Ammon's horn (tissue), 1 donor: Measurements from ENCODE around the gene MKNK2.

ENCODE experiments used
- DNase-seq: peaks from one replicate; pipeline ENCODE4 v3.0.0-alpha.2; 2016; ENCODE audit warnings: low spot score

The MKNK2 gene

DNA sequence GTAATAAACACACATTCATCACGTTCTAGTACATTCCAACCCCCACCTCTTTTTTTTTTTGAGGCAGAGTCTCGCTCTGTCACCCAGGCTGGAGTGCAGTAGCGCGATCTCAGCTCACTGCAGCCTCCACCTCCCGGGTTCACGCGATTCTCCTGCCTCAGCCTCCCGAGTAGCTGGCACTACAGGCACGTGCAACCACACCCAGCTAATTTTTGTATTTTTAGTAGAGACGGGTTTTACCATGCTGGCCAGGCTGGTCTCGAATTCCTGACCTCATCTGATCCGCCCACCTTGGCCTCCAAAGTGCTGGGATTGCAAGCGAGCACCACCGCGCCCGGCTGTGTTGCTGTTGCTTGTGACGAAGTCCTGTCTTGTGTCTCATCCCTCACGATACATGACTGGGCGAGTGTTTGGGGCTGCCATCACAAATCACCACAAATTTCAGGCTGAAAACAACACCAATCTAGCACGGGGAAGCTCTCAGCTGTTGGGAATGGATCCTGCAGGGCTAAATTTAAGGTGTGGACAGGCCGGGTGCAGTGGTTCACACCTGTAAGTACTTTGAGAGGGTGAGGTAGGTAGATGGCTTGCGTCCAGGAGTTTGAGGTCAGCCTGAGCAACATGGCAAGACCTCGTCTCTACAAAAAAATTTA is 29.4 kb upstream of the MKNK2 start:
- no peak for DNase-seq

DNA sequence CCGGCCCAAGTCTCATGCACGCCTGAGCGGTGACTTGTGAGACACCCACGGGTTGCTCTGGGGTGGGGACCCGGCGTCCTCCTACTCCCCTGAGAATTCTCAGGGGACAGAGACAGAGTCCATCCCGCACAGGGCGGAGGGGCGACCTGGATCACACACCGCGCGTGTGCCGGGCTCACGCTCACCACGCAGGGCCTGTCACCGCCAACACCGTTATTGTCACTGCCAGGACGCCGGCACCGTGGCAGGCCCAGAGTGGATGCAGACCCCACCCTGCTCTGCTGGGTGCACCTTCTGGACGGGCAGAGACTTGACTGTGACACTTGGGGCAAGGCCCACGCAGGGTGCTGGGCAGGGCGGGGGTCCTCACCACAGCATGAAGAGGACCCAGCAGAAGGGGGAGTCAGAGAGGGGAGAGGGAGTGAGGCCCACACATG is 28.8 kb upstream of the MKNK2 start:
- no peak for DNase-seq

DNA sequence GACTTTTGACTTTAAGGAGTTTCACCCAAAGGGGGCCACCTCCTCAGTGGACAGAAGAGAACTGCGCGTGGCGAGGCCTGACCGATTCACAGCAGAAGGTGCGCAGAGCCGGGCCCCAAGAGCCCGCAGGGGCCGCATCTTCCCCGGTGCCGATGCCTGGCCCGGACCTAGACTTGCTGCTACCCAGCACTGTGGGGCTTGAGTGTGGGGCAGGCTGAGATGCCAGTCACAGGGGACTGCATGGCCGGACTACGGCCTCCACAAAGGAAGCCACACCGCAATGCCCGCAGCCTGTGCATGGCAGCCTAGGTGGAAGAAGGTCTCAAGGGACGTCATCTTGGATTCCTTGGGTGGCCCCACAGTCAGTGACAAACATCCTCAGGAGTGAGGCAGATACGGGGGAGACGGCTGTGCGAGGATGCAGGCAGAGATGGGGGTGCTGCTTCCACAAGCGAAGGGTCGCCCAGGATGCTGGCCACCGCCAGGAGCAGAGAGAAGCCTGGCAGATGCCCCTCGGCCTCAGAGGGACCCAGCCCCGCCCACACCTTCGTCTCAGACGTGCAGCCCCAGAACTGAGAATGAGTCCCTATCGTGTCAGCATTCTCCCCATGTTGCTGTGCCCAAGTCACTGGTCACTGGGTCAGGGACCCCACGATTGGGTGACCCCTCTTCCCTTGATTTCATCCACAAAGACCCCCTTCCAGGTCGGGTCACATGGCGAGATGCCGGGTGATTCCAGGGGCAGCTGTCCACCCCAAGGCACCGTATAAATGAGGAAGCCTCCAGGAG is 28.2 kb upstream of the MKNK2 start:
- no peak for DNase-seq

DNA sequence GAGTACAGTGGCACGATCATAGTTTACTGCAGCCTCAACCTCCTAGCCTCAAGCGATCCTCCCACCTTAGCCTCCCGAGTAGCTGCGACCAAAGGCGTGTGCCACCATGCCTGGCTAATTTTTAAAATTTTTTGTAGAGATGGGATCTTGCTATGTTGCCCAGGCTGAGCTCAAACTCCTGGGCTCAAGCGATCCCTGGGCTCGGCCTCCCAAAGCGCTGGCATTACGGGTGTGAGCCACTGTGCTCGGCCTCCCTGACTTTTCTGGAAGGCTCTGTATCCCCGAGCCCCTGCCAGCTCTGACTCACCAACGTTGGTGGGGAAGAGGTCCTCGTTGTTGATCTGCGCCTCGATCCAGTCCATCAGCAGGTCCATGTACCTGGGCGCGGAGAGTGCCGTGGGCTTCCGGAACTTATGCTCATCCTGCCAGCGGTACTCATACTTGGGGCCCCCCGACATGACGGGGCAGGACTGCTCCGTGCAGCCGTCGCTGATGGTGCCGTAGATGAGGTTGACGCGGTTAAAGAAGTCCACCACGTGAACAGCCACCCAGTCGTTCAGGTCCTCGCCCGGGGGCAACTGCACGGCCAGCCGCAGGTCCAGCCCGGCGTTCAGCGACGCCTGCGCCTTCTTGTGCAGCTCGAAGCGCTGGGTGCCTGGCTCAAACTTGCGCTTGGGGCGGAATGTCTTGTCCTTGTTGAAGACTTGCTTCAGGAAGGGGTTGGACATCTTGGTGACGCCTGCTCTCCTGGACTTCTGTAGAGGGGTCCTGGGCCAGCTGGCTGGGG is 27.0 kb upstream of the MKNK2 start:
- no peak for DNase-seq

DNA sequence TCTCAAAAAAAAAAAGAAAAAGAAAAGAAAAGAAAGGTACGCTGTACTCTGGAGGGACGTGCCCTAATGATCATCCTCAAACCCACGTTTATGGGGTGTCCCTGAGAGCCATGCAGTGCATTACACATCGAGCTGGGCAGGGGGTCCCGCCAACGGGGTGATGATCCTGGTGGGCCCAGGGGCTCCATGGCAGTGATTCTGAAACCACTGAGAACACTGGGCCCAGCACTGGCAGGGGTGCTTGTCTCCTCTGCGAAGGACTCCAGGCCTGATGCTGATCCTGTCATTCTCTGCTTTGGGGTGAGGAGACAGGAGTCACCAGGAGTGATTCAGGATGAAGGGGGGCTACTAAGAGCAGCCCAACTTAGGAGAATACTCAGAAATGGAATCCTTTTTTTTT is 26.4 kb upstream of the MKNK2 start:
- DNase-seq, result no peak

DNA sequence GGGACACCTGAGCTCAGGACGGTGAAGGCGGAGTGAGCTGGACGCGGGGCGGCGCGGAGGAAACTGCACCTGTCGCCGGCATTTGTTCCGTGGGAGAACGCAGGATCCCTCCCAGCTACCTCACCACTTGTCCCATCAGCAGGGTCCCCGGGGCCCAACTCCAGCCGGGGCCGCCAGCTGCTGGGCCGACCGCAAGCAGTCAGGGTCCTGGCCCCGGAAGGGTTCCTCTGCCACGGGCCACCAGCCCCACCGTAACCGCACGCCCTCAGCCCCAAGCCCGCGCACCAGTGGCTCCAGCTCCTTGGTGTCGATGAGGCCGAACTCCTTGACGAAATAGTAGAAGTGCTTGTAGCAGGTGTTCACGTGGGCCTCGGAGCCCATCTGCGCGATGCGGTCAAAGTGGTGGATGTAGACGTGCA is 25.5 kb upstream of the MKNK2 start:
- DNase-seq, result no peak

DNA sequence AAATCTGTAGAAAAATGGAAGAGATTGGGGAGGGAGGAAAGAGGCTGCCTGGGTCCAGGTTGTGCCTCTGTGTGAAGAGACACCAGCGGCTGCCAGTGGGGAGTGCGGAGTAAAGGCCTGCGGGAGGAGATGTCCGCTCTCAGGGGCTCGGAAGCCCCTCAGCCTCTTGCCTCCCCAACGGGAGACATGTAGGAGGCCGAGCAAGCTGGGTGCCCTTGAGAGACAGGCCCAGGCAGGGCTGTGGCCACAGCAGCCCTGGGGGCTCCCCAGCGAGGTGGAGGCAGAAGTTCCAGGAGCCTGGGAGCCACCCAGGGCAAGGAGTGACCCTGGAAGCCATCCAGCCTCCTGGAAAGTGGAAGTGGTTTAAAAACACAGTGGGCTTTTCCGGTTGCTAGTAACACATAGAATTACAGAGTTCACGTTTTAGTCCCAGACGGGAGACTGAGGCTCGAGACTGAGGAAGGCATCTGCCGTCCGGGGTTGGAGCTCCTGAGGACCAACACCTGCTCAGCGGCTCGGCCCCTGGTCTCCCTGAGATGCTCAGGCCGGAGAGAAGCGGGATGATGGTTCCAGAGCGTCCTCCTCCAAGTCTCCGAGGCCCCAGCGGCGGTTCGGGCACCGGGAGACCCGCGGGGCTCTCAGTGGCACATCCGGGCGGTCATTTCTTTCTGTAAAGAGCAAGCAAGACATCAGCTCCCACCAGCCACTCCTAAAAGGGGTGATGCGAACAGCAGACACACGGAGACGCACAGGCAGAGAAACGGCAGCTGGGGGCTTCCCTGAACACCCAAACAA is 21.9 kb upstream of the MKNK2 start:
- no peak for DNase-seq

DNA sequence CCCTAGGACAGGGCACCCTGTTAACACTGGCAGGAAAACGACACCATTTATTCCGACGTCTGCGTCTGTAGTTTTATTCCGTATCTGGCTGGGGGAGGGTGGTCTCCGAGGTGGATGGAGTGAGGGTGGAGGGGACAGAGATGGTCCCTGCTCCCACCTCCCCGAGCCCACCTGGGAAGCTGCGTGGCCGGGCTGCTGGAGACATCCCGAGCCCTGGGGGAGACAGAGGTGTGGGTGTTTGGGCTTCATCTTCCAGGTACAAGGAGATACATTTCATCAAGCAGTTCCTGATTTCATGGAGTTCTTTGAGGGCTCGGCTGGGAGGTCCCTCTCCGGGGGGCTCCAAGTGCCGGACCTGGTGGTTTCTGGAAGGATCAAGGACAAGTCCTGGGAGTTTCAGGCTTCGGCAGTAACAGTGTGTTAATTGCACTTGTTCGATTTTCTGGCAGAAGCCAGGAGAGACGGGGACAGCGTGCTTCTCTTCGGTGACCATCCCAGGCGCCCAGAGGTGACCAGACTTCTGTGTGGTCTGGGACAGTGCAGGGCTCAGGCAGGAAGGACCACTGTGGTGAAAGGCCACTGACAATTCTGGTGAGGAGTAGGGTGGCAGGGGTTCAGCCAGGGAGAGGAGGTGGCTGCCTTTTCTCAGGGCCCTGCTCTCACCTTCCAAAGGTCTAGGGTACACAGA is 20.1 kb upstream of the MKNK2 start:
- DNase-seq, result no peak

DNA sequence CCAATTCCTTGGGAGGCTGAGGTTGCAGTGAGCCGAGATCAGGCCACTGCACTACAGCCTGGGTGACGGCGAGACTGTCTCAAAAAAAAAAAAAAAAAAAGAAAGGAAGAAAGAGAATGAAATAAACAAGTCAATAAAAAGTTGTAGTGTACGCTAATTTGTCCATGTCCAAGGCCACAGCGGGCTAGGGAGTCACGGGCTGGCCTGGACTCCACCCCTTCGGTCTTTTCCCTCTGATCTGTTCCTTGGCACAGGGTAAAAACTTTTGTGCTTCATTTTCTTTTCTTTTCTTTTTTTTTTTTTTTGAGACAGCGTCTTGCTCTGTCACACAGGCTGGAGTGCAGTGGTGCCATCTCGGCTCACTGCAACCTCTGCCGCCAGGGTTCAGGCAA is 19.4 kb upstream of the MKNK2 start:
- DNase-seq, result no peak

DNA sequence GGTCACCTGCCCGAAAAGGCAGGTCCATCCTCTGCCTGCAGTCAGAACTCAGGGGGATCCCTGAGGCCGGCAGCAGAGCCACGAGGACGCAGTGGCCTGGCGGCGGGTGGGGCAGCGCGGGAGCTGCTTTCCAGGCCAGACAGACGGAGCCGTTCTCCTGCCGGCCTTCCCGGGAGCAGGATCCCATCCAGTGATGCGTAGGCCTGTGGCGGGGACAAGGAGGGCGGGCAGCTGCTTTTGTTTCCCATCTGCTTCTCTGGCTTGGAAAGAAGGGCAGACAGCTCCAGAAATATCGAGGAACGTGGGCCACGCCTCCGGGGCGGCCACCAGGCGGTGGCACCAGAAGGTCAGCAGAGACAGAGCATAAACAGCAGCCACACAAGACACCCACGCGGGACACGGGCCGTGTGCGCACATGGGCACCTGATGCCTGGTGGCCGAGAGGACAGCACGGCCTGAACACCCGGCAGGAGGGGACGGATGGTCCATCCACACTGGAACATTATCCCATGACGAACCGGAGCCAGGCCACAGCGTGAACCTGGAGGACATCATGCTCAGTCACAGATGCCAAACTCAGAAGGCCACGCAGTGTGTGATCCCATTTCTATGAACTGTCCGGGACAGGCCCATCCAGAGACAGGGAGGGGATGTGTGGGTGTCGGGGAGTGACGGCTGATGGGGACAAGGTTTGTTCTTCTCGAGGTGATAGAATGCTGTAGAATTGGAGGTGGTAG is 13.9 kb upstream of the MKNK2 start:
- DNase-seq, result peak; percentile 66

DNA sequence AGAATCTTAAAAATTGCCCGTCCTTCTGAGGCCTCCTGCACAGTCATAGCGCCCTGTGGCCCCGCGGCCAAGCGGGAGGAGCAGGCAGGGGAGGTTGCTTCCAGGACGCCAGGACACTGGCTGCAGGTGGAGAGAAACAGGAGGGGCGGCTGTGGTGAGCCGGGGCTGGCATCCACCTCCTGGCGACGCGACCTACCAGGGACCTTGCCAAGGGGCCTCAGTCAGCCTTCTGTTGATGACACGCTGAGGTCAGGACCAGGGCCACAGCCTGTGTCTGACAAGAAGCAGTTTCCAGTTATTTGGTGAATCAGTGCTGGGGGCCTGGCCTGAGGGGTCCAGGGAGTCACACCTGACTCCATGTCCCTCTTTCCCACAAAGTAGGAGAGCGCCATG is 13.3 kb upstream of the MKNK2 start:
- DNase-seq, result no peak

DNA sequence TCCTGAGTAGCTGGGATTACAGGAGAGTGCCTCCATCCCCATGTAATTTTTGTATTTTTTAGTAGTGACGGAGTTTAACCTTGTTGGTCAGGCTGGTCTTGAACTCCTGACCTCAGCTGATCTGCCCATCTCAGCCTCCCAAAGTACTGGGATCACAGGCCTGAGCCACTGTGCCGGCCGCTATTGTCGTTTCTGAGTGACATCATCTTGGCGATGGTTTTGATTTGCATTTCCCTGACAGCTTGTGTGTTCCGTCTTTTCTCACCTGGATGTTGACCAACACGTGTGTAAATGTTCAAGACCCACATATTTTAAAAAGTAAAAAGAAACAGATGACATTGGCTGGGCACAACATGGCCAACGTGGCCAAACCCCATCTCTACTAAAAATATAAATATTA is 12.8 kb upstream of the MKNK2 start:
- no peak for DNase-seq

DNA sequence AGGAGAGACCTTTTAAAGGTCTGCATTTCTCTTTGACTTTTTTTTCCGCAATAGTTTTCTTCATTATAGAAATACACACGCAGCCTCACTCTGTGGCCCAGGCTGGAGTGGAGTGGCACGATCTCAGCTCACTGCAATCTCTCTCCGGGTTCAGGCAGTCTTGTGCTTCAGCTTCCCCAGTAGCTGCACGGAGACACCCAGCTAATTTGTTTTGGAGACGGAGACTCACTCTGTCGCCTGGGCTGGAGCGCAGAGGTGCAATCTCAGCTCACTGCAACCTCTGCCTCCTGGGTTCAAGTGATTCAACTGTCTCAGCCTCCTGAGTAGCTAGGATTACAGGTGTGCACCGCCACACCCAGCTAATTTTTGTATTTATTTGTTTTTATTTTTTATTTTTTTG is 11.7 kb upstream of the MKNK2 start:
- DNase-seq, result no peak

DNA sequence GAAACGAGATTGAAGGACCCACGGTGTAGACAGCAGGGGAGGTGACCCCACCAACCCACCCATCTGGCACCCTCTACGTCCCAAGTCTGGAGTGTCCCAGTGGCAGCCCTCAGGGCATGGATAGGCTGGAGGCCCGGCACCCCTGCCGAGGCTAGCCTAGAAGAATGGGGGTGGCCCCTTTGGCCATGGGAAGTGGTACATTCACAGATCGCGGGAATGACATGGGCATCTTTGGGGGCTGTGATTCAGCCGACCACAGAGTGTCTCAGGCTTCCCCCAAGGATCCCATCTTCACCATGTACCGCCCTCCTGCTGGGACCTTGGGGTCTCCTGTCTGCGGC is 11.3 kb upstream of the MKNK2 start:
- DNase-seq, result no peak

DNA sequence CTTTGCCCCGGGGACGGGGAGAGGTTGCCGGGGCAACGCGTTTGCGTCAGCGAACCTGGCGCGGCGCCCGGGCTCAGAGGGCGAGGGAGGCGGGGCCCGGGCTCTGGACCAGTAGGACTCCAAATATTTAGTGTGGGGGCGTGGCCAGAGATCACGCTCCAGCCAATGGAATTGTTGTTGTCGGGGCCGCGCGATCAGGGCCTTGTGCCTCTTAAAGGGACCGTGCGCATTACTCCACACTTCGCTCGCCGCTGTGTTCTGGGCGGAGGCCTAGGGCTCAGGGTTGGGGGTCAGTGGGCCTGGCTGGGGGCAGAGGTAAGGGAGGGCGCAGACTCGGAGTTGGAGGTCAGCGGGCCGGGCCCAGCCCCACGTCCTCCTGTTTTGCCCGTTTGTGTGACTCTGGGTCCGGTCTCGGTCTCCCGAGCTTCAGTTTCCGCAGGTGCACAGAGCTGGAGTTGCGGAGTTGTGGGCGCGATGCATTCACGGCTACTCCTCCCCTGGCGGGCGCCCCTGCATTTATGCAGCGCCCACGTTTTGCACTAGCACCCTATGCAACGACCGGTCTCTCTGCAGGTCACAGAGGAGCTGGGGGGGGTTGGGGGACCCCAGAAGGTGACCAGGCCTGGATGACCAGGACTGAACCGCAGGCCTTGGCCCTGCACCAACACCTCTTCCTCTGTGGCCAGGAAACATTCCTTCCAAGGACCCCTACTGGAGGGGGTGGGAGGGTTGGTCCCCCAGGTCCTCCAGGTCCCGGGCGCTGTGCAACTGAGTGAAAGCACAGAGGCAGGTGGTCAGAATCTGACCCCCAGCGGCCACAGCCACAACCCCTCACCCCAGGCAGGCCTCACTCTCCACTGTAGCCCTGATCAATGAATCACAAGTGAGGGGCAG is 10.7 kb upstream of the MKNK2 start:
- DNase-seq, result peak; percentile 99

DNA sequence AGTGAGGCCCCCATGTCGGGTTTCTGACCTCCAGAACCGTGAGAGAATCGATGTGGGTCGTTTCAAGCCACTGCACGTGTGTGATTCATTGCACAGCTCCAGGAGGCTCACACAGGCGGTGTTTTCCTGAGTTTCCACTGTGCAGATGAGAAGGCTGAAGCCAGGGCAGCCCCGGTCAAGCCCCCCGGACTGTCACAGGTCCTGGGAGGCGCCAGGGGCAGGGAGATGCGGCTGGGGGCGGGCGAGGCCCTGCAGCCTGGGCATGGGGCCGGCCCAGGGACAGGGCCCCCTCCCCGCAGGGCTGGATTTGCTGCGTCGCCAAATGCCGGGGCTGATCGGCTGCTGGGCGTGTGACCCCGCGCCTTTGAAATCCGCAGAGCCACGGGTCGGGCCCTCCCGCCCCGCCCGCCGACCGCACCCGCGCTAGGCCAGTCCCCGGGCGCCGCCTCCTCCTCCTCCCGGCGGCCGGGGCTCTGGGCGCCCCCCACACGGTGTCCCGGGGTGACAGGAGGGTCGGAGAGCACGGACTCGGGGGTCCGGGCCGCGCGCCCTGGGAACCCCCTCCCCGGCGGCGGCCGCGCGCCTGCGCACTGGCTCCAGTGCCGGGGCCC is 9.9 kb upstream of the MKNK2 start:
- peak; percentile 64 for DNase-seq

DNA sequence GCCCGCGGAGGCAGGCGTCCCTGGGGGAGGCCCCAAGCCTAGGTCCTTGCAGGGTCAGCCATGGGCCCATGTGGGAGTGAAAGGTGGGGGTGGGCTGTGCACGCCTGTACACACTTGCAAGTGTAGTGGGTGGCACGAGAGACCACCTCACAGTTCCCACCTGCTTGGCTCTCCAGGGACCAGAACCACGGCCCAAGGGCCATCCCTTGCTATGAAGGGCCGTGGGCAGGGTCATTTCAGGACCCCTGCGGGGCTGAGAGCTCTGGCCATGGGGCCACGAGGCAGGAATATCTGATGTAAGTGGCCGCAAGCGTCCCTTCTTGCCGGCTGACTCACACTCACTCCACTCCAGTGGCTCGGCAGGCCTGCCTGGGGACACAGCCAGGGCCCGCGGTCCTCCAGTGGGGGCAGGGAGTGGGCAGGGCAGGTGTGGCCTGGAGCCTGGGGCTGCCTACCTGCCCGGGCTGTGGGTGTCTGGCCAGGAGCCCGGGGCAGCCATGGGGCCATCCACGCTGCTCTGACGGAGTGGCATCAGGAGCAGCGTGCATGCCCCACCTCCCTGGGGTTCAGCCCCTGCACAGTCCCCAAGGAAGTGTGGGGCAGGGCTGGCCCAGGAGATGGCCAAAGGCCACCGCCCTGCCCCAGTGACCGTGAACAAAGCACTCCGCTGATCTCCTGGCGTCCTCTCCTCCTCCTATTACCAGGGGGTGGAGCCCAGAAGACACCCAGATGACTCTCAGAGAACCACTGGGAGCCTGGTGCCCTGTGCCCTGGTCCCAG is 8.6 kb upstream of the MKNK2 start:
- DNase-seq, result peak; percentile 65

DNA sequence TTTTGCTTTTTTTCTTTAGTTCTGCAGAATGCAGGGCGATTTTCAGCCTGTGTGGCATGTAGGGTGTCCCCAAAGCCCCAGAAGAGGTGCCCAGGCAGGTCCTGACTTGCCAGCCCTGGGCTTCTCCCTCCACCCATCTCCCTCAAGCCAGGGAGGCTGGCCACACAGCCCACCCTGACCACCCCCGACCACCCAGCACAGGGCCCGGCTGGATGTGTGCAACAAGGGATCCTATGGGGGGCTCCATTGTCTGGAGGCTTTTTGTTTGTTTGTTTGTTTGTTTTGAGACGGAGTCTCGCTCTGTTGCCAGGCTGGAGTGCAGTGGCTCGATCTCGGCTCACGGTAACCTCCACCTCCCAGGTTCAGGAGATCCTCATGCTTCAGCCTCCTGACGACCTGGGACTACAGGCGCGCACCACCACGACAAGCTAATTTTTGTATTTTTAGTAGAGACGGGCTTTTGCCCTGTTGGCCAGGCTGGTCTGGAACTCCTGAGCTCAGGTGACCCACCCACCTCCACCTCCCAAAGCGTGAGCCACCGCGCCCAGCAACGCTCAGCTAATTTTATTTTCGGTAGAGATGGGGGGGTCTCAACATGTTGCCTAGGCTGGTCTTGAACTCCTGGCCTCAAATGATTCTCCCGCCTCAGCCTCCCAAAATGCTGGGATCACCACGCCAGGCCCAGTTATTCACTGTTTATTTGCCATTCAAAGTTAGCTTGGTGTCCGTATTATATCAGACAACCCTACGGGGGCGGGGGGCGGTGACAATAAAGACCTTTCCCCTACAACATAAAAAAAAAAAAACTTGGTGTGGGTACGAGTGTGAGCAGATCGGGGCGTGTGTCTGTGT is 7.8 kb upstream of the MKNK2 start:
- no peak for DNase-seq
